Thymus (tissue), 11 donors: Measurements from ENCODE around the gene TELO2. TPM values are rescaled to one million over a fixed set of nuclear protein-coding genes. Genes with fewer than 3 reads are reported as not detected.

Experiments used
- DNase-seq, 9 donors: peaks; one replicate each; pipeline ENCODE4 v3.0.0-alpha.2; 2013; ENCODE audit warnings: low spot score in 9 of 9, low read depth in 6 of 9, missing footprints in 1 of 9
- H3K27ac ChIP-seq, 2 donors: one replicate each; pipeline ENCODE4 v1.5.1; 2013; ENCODE audit warnings: control low read depth in 1 of 2, low read depth in 1 of 2, low read length in 1 of 2, mild to moderate bottlenecking in 1 of 2, moderate library complexity in 1 of 2
- H3K27me3 ChIP-seq, 2 donors: one replicate each; pipeline ENCODE4 v1.5.1; 2013; ENCODE audit warnings: low read length in 1 of 2; ENCODE audit not compliant: control insufficient read depth in 2 of 2, insufficient read depth in 1 of 2
- H3K36me3 ChIP-seq, 2 donors: one replicate each; pipeline ENCODE4 v1.5.1; 2013; ENCODE audit warnings: low read length in 1 of 2, mild to moderate bottlenecking in 1 of 2, moderate library complexity in 1 of 2; ENCODE audit not compliant: control insufficient read depth in 2 of 2, insufficient read depth in 2 of 2
- H3K4me1 ChIP-seq, 2 donors: one replicate each; pipeline ENCODE4 v1.5.1; 2013; ENCODE audit warnings: low read length in 2 of 2; ENCODE audit not compliant: control insufficient read depth in 2 of 2, insufficient read depth in 2 of 2
- H3K4me3 ChIP-seq, 2 donors: one replicate each; pipeline ENCODE4 v1.5.1; 2013; ENCODE audit warnings: low read length in 2 of 2, control low read depth in 1 of 2, mild to moderate bottlenecking in 1 of 2
- H3K9me3 ChIP-seq, 2 donors: one replicate each; pipeline ENCODE4 v1.5.1; 2013; ENCODE audit warnings: low read length in 1 of 2, mild to moderate bottlenecking in 1 of 2; ENCODE audit not compliant: control insufficient read depth in 2 of 2, insufficient read depth in 1 of 2
- WGBS: extraction: QIAGEN DNeasy Blood & Tissue Kit; methylation state at CpG from one replicate; pipeline ENCODE4 v1.1.7; 2013; 5-methylcytosine and 5-hydroxymethylcytosine counted together
- polyA plus RNA-seq: library from polyadenylated mRNA; stranded (reverse); fragments of 200-250 nt; gene quantifications from one replicate; pipeline ENCODE4 v1.2.3, GENCODE V29; 2013
- total RNA-seq: library from RNA; stranded (reverse); fragments of 120-200 nt; gene quantifications from one replicate; pipeline ENCODE4 v1.2.4, GENCODE V29; 2013
- donor health status: healthy.

TELO2 gene
- total and polyA plus RNA-seq, 2 donors: 14.0 to 97.4 TPM

- 100% methylated on average over 3 of the region's 3 CpGs for WGBS
- DNase-seq: no peak
- H3K4me1 ChIP-seq: no peaks in the 10 kb centered on the region
- peaks cover 12 to 20% of the 10 kb centered on the region in 2 donors for H3K36me3 ChIP-seq
- H3K27me3 ChIP-seq: no peaks in the 10 kb centered on the region
- H3K4me3 ChIP-seq: no peak overlapping the region
- peaks cover 2 to 12% of the 10 kb centered on the region in 2 donors for H3K9me3 ChIP-seq
- H3K27ac ChIP-seq: no peak overlapping the region
Observed at GRCh38 chr16:1514507-1514906, 21.3 kb downstream of the TELO2 start.

GRCh38 chr16:1518626-1519135 lies 25.5 kb downstream of the TELO2 start:
- Histone ChIP-seq H3K9me3 (peaks cover 2 to 12% of the 10 kb centered on the region in 2 donors), H3K27me3 (no peaks in the 10 kb centered on the region), H3K4me1 (peaks cover 0 to 3% of the 10 kb centered on the region in 2 donors), H3K36me3 (peaks cover 4 to 10% of the 10 kb centered on the region in 2 donors), H3K27ac (no peak overlapping the region), H3K4me3 (no peak overlapping the region)
- WGBS: 96% methylated on average over 16 of the region's 16 CpGs
- no peak for DNase-seq

GRCh38 chr16:1519831-1520230 lies 26.7 kb downstream of the TELO2 start:
- Histone ChIP-seq H3K4me1 (peaks cover 0 to 3% of the 10 kb centered on the region in 2 donors), H3K27ac (no peak overlapping the region), H3K4me3 (no peak overlapping the region), H3K27me3 (no peaks in the 10 kb centered on the region), H3K9me3 (peaks cover 0 to 5% of the 10 kb centered on the region in 2 donors), H3K36me3 (peaks cover 10% of the 10 kb centered on the region in 2 donors)
- no peak for DNase-seq
- 97% methylated on average over 17 of the region's 17 CpGs for WGBS

GRCh38 chr16:1520461-1520860 lies 27.3 kb downstream of the TELO2 start:
- Histone ChIP-seq H3K9me3 (peaks cover 0 to under 1% of the 10 kb centered on the region in 2 donors), H3K36me3 (peaks cover 10% of the 10 kb centered on the region in 2 donors), H3K27ac (no peak overlapping the region), H3K27me3 (no peaks in the 10 kb centered on the region), H3K4me3 (no peak overlapping the region), H3K4me1 (peaks cover 0 to 4% of the 10 kb centered on the region in 2 donors)
- no peak for DNase-seq
- WGBS: 97% methylated on average over 19 of the region's 19 CpGs

GRCh38 chr16:1523581-1524245 lies 30.6 kb downstream of the TELO2 start:
- peaks cover 8 to 29% of the 10 kb centered on the region in 2 donors for H3K4me1 ChIP-seq
- no peaks in the 10 kb centered on the region for H3K27me3 ChIP-seq
- H3K36me3 ChIP-seq: peaks cover 10% of the 10 kb centered on the region in 2 donors
- H3K9me3 ChIP-seq: no peaks in the 10 kb centered on the region
- WGBS: 94% methylated on average over 30 of the region's 30 CpGs
- no peak for DNase-seq
- no peak overlapping the region for H3K4me3 ChIP-seq
- H3K27ac ChIP-seq: no peak overlapping the region

GRCh38 chr16:1524366-1524765 lies 31.2 kb downstream of the TELO2 start:
- H3K27ac ChIP-seq: no peak overlapping the region
- WGBS: 98% methylated on average over 26 of the region's 26 CpGs
- peaks cover 10% of the 10 kb centered on the region in 2 donors for H3K36me3 ChIP-seq
- no peaks in the 10 kb centered on the region for H3K9me3 ChIP-seq
- no peak for DNase-seq
- H3K27me3 ChIP-seq: no peaks in the 10 kb centered on the region
- peaks cover 8 to 29% of the 10 kb centered on the region in 2 donors for H3K4me1 ChIP-seq
- H3K4me3 ChIP-seq: no peak overlapping the region

- H3K4me1 ChIP-seq: peaks cover 8 to 39% of the 10 kb centered on the region in 2 donors
- H3K36me3 ChIP-seq: peaks cover 0 to 7% of the 10 kb centered on the region in 2 donors
- DNase-seq: peak in 1 of 9 donors; percentile 28
- peak overlapping the region in 1 of 2 donors; percentile 21 for H3K27ac ChIP-seq
- no peaks in the 10 kb centered on the region for H3K27me3 ChIP-seq
- no peak overlapping the region for H3K4me3 ChIP-seq
- 74% methylated on average over 44 of the region's 44 CpGs for WGBS
- H3K9me3 ChIP-seq: no peaks in the 10 kb centered on the region
Observed at GRCh38 chr16:1525871-1526607, 32.9 kb downstream of the TELO2 start.

GRCh38 chr16:1526608-1527555 lies 33.7 kb downstream of the TELO2 start:
- Histone ChIP-seq H3K4me3 (no peak overlapping the region), H3K9me3 (no peaks in the 10 kb centered on the region), H3K27ac (peak overlapping the region; percentile 82 to 85), H3K27me3 (no peaks in the 10 kb centered on the region), H3K36me3 (peaks cover 0 to 7% of the 10 kb centered on the region in 2 donors), H3K4me1 (peaks cover 8 to 48% of the 10 kb centered on the region in 2 donors)
- 75% methylated on average over 38 of the region's 38 CpGs for WGBS
- DNase-seq: peak in 3 of 9 donors; percentile 16 to 66 (median 45)
